Activated T-helper 17 cell treated with anti-CD3 and anti-CD28 coated beads, Interleukin-2, amount 50 U/mL, for 72 hours (primary cell): Measurements from ENCODE around the gene ST6GALNAC1. TPM values are rescaled to one million over a fixed set of nuclear protein-coding genes. Genes with fewer than 3 reads are reported as not detected.

Experiments
- ATAC-seq: fragments of 150-1000 bp; cut with Tn5 transposase; replicated peaks from 2 replicates; pipeline ENCODE4 v1.10.0; 2021; ENCODE audit warnings: mild to moderate bottlenecking, moderate library complexity
- H3K27ac Mint-ChIP-seq: one replicate; pipeline ENCODE4 v1.8.0; 2022; ENCODE audit warnings: mixed read lengths
- H3K27me3 Mint-ChIP-seq: one replicate; pipeline ENCODE4 v1.8.0; 2022; ENCODE audit warnings: mixed read lengths
- H3K36me3 Mint-ChIP-seq: one replicate; pipeline ENCODE4 v1.8.0; 2022; ENCODE audit warnings: low read depth, mild to moderate bottlenecking, mixed read lengths
- H3K4me1 Mint-ChIP-seq: one replicate; pipeline ENCODE4 v1.8.0; 2022; ENCODE audit warnings: mixed read lengths
- H3K4me3 Mint-ChIP-seq: one replicate; pipeline ENCODE4 v1.8.0; 2022; ENCODE audit warnings: mild to moderate bottlenecking, mixed read lengths
- H3K9me3 Mint-ChIP-seq: one replicate; pipeline ENCODE4 v1.8.0; 2022; ENCODE audit warnings: mixed read lengths
- total RNA-seq, 2 donors: library from RNA; stranded (reverse); gene quantifications; one replicate each; pipeline ENCODE4 v1.2.3, GENCODE V29; 2022

Gene ST6GALNAC1
- total RNA-seq, 2 donors from 2014 or later: 1.4 to 2.5 TPM

GRCh38 chr17:76683011-76683755 is 39.6 kb upstream of the ST6GALNAC1 start:
- Mint-ChIP-seq H3K4me3 (no peak overlapping the region), H3K27ac (no peak overlapping the region), H3K36me3 (no peaks in the 10 kb centered on the region), H3K27me3 (no peaks in the 10 kb centered on the region), H3K9me3 (no peaks in the 10 kb centered on the region), H3K4me1 (peaks cover 5% of the 10 kb centered on the region)
- no peak for ATAC-seq

DNA sequence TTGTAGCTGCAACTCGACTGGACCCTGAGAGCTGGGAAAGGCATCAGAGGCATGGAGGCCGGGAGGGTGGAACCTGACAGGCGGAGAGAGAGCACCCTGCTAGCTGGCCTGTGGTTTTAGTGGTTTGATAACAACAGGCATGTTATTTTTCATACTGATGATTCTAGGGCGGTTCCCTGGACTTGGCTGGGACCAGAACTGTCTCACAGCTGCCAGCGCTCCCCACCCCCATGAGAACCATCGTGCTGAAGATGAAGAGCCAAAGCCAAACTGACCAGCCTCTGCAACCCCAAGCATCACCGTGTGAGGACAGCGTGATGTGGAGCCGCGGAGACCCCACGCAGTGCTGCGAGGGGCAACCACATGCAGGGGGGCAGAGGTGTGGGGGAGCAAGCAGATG is 38.7 kb upstream of the ST6GALNAC1 start:
- Mint-ChIP-seq H3K27me3 (no peaks in the 10 kb centered on the region), H3K4me3 (no peak overlapping the region), H3K27ac (peak overlapping the region; percentile 68), H3K4me1 (peaks cover 5% of the 10 kb centered on the region), H3K9me3 (no peaks in the 10 kb centered on the region), H3K36me3 (no peaks in the 10 kb centered on the region)
- no peak for ATAC-seq

GRCh38 chr17:76681222-76682137 is 37.9 kb upstream of the ST6GALNAC1 start:
- Mint-ChIP-seq H3K36me3 (no peaks in the 10 kb centered on the region), H3K4me3 (no peak overlapping the region), H3K27ac (peak overlapping the region; percentile 68), H3K9me3 (no peaks in the 10 kb centered on the region), H3K4me1 (peaks cover 5% of the 10 kb centered on the region), H3K27me3 (no peaks in the 10 kb centered on the region)
- ATAC-seq: peak; percentile 71

- ATAC-seq: no peak
- H3K27me3 Mint-ChIP-seq: no peaks in the 10 kb centered on the region
Observed at GRCh38 chr17:76679239-76679638, 35.7 kb upstream of the ST6GALNAC1 start.

GRCh38 chr17:76678330-76678729 is 34.8 kb upstream of the ST6GALNAC1 start:
- ATAC-seq: peak; percentile 44
- no peaks in the 10 kb centered on the region for H3K36me3 Mint-ChIP-seq
- peaks cover 5% of the 10 kb centered on the region for H3K4me1 Mint-ChIP-seq
- no peak overlapping the region for H3K27ac Mint-ChIP-seq
- H3K4me3 Mint-ChIP-seq: no peak overlapping the region
- H3K27me3 Mint-ChIP-seq: no peaks in the 10 kb centered on the region
- no peaks in the 10 kb centered on the region for H3K9me3 Mint-ChIP-seq

More at GRCh38 chr17:76679239-76679638, 35.7 kb upstream of the ST6GALNAC1 start:
- Mint-ChIP-seq H3K27ac (no peak overlapping the region), H3K4me1 (peaks cover 5% of the 10 kb centered on the region), H3K9me3 (no peaks in the 10 kb centered on the region), H3K4me3 (no peak overlapping the region), H3K36me3 (no peaks in the 10 kb centered on the region)

- Mint-ChIP-seq H3K27me3 (no peaks in the 10 kb centered on the region), H3K9me3 (no peaks in the 10 kb centered on the region), H3K27ac (no peak overlapping the region), H3K36me3 (no peaks in the 10 kb centered on the region), H3K4me1 (peaks cover 8% of the 10 kb centered on the region), H3K4me3 (no peak overlapping the region)
- no peak for ATAC-seq
Observed at GRCh38 chr17:76677406-76677805, 33.8 kb upstream of the ST6GALNAC1 start.

GRCh38 chr17:76676629-76677028 is 33.1 kb upstream of the ST6GALNAC1 start:
- no peak for ATAC-seq
- H3K27me3 Mint-ChIP-seq: no peaks in the 10 kb centered on the region
- H3K36me3 Mint-ChIP-seq: no peaks in the 10 kb centered on the region
- no peak overlapping the region for H3K4me3 Mint-ChIP-seq
- peaks cover 4% of the 10 kb centered on the region for H3K4me1 Mint-ChIP-seq
- no peak overlapping the region for H3K27ac Mint-ChIP-seq
- H3K9me3 Mint-ChIP-seq: no peaks in the 10 kb centered on the region

DNA sequence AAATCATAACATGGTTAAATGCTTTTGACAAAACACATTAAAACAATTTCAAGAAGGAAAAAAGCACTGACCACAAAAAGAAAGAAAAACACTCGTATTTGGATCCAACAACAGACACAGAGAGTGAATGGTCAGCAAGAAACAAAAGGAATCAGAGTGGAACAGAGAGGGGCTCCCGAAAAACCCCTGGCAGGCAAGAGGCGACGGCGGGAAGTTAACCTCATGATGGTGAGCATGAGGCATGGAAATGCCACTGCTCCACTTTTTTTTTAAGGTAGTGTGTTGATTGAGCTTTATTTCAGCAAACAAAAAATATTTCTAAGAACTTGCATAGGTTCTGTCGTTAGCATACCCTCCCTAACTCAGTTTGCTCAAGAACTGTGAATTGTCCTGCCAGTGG is 32.1 kb upstream of the ST6GALNAC1 start:
- Mint-ChIP-seq H3K4me1 (peaks cover 13% of the 10 kb centered on the region), H3K27me3 (no peaks in the 10 kb centered on the region), H3K9me3 (no peaks in the 10 kb centered on the region), H3K27ac (no peak overlapping the region), H3K36me3 (no peaks in the 10 kb centered on the region), H3K4me3 (no peak overlapping the region)
- ATAC-seq: no peak

DNA sequence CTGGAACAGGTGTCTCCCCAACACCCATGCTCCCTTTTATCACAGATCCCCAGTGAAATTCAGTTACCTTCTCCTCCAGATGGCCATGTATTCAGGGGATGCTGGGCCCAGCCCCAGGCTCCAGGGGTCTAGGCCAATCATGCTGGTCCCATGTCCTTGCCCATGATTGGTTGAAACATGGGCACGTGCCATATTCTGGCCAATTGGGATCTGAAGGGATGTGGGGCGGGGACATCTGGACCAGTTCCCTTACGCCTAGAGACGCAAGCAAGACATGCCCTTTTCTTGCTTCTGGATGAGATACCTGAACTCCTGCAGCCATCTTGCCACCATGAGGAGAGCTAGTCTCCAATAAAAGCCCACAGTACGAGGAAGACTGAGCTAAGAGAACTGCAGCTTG is 31.0 kb upstream of the ST6GALNAC1 start:
- ATAC-seq: no peak
- Mint-ChIP-seq H3K9me3 (no peaks in the 10 kb centered on the region), H3K4me1 (peaks cover 13% of the 10 kb centered on the region), H3K27ac (no peak overlapping the region), H3K27me3 (no peaks in the 10 kb centered on the region), H3K4me3 (no peak overlapping the region), H3K36me3 (no peaks in the 10 kb centered on the region)

- H3K9me3 Mint-ChIP-seq: no peaks in the 10 kb centered on the region
- peaks cover 13% of the 10 kb centered on the region for H3K4me1 Mint-ChIP-seq
- no peak overlapping the region for H3K4me3 Mint-ChIP-seq
- H3K27me3 Mint-ChIP-seq: no peaks in the 10 kb centered on the region
- H3K27ac Mint-ChIP-seq: peak overlapping the region; percentile 59
- ATAC-seq: no peak
- H3K36me3 Mint-ChIP-seq: no peaks in the 10 kb centered on the region
Observed at GRCh38 chr17:76673729-76674128, 30.2 kb upstream of the ST6GALNAC1 start.

GRCh38 chr17:76672892-76673291 is 29.3 kb upstream of the ST6GALNAC1 start:
- H3K27ac Mint-ChIP-seq: peak overlapping the region; percentile 97
- ATAC-seq: no peak
- H3K36me3 Mint-ChIP-seq: no peaks in the 10 kb centered on the region
- H3K9me3 Mint-ChIP-seq: no peaks in the 10 kb centered on the region
- H3K4me1 Mint-ChIP-seq: peaks cover 13% of the 10 kb centered on the region
- peak overlapping the region; percentile 94 for H3K4me3 Mint-ChIP-seq
- H3K27me3 Mint-ChIP-seq: no peaks in the 10 kb centered on the region

DNA sequence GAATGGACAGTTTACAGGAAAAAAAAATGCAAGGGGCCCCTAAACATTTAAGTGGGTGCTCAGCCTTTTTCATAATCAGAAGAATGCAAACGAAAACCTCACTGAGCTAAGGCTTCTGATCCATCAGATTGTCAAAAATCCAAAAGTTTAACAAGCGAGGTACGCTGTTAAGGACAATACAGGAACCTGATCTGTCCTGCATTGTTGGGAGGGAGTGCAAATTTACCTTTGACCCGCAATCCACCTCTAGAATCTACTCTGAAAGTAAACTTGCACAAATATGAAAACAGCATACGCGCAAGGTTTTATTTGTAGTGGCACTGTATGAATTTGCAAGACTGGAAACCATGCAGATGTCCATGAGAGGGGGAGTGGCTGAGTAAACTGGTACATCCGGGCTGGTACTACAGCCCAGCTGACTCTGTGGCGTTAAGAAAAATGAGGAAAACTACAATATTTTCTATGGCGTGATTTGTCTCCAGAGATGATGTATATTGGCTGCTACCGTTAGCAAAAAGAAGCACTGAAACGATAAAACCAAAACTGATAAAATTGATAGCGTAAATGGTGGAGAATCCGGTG is 28.8 kb upstream of the ST6GALNAC1 start:
- Mint-ChIP-seq H3K27me3 (no peaks in the 10 kb centered on the region), H3K27ac (peak overlapping the region; percentile 97), H3K4me3 (peak overlapping the region; percentile 94), H3K9me3 (no peaks in the 10 kb centered on the region), H3K4me1 (peaks cover 13% of the 10 kb centered on the region), H3K36me3 (no peaks in the 10 kb centered on the region)
- ATAC-seq: no peak

DNA sequence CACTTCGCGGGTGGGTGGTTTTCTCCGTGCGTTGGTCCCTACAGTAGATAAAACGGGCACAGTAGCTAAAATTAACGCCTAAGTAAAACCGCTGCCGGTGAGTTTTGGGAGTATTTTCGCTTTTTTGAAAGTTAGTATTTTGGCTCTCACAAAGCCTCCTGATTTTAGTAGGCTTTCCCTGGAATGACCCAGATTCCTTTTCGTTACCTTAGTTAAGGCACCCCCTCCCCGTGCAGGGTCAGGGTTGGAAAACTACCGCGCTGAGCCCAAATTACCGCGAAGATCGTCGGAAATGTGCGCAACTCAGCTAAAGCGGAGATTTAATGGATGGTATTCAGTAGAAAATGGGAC is 28.3 kb upstream of the ST6GALNAC1 start:
- Mint-ChIP-seq H3K9me3 (no peaks in the 10 kb centered on the region), H3K4me1 (peaks cover 13% of the 10 kb centered on the region), H3K27ac (peak overlapping the region; percentile 97), H3K4me3 (peak overlapping the region; percentile 94), H3K36me3 (no peaks in the 10 kb centered on the region), H3K27me3 (no peaks in the 10 kb centered on the region)
- no peak for ATAC-seq

DNA sequence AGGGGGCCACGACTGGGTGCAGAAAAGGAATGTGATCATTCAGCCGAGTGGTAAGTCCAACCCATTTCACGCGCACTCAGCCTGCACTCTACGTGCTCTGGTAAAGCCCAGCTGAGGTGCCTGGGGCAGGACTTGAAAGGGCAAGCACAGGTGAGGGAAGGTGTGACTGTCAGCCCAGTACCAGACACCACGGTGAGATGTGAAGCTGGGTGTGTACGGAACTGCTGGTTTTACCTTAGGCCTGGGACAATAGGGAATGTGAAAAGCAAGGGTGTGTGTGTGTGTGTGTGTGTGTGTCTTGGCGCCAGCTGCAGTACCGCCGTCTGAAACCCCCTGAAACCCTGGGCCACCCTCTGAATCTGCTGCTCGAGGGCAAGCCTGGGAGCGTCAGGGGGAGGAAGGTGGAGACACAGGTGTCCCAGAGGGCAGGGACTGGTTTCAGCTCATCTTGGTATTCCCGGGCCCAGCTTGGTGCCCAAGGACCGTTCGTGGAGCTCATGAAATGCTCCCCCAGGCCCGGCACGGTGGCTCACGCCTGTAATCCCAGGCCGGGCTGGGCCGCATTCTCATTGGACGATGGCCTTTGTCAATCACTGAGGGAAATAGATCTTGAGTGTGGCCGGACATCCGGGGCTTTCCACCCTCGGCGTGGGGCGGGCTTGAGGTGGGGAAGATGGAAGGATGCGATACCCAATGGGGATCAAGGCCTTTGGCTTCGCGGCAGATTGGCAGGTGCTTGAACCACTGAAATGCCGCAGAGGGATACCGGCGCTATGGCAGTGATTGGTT is 27.8 kb upstream of the ST6GALNAC1 start:
- Mint-ChIP-seq H3K4me1 (peaks cover 13% of the 10 kb centered on the region), H3K27me3 (no peaks in the 10 kb centered on the region), H3K9me3 (no peaks in the 10 kb centered on the region), H3K4me3 (peak overlapping the region; percentile 94), H3K27ac (peak overlapping the region; percentile 97), H3K36me3 (no peaks in the 10 kb centered on the region)
- peak; percentile 99 for ATAC-seq
